Esophagus squamous epithelium (tissue), 5 donors: Measurements from ENCODE around the gene B4GALT3. TPM values are rescaled to one million over a fixed set of nuclear protein-coding genes. Genes with fewer than 3 reads are reported as not detected.

Experiments used
- DNase-seq: peaks from one replicate; lab custom pipeline; 2025; lab: John Stamatoyannopoulos, UW
- H3K27ac ChIP-seq, 4 donors: fragments of 200-600 bp; sonication (generic); one replicate each; pipeline ENCODE4 v1.5.1; 2016 to 2019; ENCODE audit warnings: mild to moderate bottlenecking in 1 of 4
- H3K27me3 ChIP-seq, 4 donors: fragments of 200-600 bp; sonication (generic); 1 replicate in 3 of 4; 2 replicates in 1 of 4; pipeline versions ENCODE4 v1.5.1 to v1.6.0; 2017 to 2021; ENCODE audit warnings: antibody characterized with exemption in 1 of 4
- H3K36me3 ChIP-seq, 3 donors: fragments of 200-600 bp; sonication (generic); one replicate each; pipeline ENCODE4 v1.5.1; 2016 to 2019
- H3K4me1 ChIP-seq, 3 donors: fragments of 200-600 bp; sonication (generic); one replicate each; pipeline ENCODE4 v1.5.1; 2017 to 2019
- H3K4me3 ChIP-seq, 4 donors: fragments of 200-600 bp; sonication (generic); 1 replicate in 3 of 4; 2 replicates in 1 of 4; pipeline ENCODE4 v1.5.1; 2016 to 2019; ENCODE audit warnings: mild to moderate bottlenecking in 2 of 4, moderate library complexity in 1 of 4
- H3K9me3 ChIP-seq, 3 donors: fragments of 200-600 bp; sonication (generic); one replicate each; pipeline ENCODE4 v1.5.1; 2016 to 2019
- CTCF ChIP-seq, 6 experiments: fragments of 450-650 bp in 4 of 6; fragments of 200-600 bp in 2 of 6; sonication (generic) in 2 of 6; IDR thresholded peaks; one replicate each; pipeline ENCODE4 v1.5.1; 2016 to 2019; ENCODE audit warnings: antibody characterized with exemption in 6 of 6, mild to moderate bottlenecking in 4 of 6, moderate library complexity in 4 of 6
- POLR2A ChIP-seq, 4 donors: fragments of 450-650 bp; IDR thresholded peaks; one replicate each; pipeline ENCODE4 v1.6.1; 2017; ENCODE audit warnings: antibody characterized with exemption in 4 of 4, mild to moderate bottlenecking in 4 of 4, moderate library complexity in 3 of 4
- WGBS, 2 donors: methylation state at CpG; one replicate each; pipeline ENCODE4 v1.1.5; 2018; 5-methylcytosine and 5-hydroxymethylcytosine counted together
- intact Hi-C: fragments of 100-400 bp; cut with DNase I; formaldehyde crosslinking; loops from one replicate; pipeline ENCODE4 v1.15.0; 2022
- total RNA-seq, 4 donors: library from RNA; depleted of rRNA; stranded (reverse); fragments of >200 nt; gene quantifications; one replicate each; pipeline ENCODE4 v1.1.0, GENCODE V29; 2016
- donor health status: DM: yes; HTN: yes; CAD: no.

Gene B4GALT3
- total RNA-seq, 4 donors from 2014 or later, result 16.1 to 29.9 (median 18.1) TPM

- 94 to 95% methylated on average over 10 to 11 of the region's 11 CpGs for WGBS, 2 donors
Measured at GRCh38 chr1:161174911-161175310, 2.4 kb downstream of the B4GALT3 start.

GRCh38 chr1:161173711-161174110, 3.6 kb downstream of the B4GALT3 start:
- TF ChIP-seq CTCF (IDR thresholded peaks at IDR 0.05) (no peak), POLR2A (IDR thresholded peaks at IDR 0.05) (no peak)
- Histone ChIP-seq H3K36me3 (peaks cover 14 to 72% (median 35%) of the 10 kb centered on the region in 3 donors), H3K4me1 (peaks cover 12 to 69% (median 28%) of the 10 kb centered on the region in 3 donors), H3K27ac (peak overlapping the region in 3 of 4 donors; percentile 54 to 66 (median 65)), H3K27me3 (no peaks in the 10 kb centered on the region), H3K4me3 (no peak overlapping the region), H3K9me3 (no peaks in the 10 kb centered on the region)
- intact Hi-C loops, result no loop called here
- no peak for DNase-seq
- WGBS, 2 donors, result 92% methylated on average over 7 to 11 of the region's 11 CpGs

More at GRCh38 chr1:161174911-161175310, 2.4 kb downstream of the B4GALT3 start:
- H3K36me3 ChIP-seq, result peaks cover 14 to 60% (median 31%) of the 10 kb centered on the region in 3 donors
- DNase-seq, result no peak
- no peak overlapping the region for H3K27ac ChIP-seq
- no peaks in the 10 kb centered on the region for H3K9me3 ChIP-seq
- intact Hi-C loops, result no loop called here
- no peak overlapping the region for H3K4me3 ChIP-seq
- H3K27me3 ChIP-seq, result no peaks in the 10 kb centered on the region
- TF ChIP-seq POLR2A (IDR thresholded peaks at IDR 0.05), result no peak
- TF ChIP-seq CTCF (IDR thresholded peaks at IDR 0.05), result no peak
- peaks cover 12 to 81% (median 28%) of the 10 kb centered on the region in 3 donors for H3K4me1 ChIP-seq

GRCh38 chr1:161172776-161173376, 4.4 kb downstream of the B4GALT3 start:
- TF ChIP-seq POLR2A (IDR thresholded peaks at IDR 0.05) (no peak), CTCF (IDR thresholded peaks at IDR 0.05) (no peak)
- no peak for DNase-seq
- Histone ChIP-seq H3K27me3 (no peaks in the 10 kb centered on the region), H3K27ac (peak overlapping the region in 3 of 4 donors; percentile 54 to 66 (median 65)), H3K9me3 (no peaks in the 10 kb centered on the region), H3K4me1 (peaks cover 15 to 66% (median 25%) of the 10 kb centered on the region in 3 donors), H3K36me3 (peaks cover 14 to 74% (median 35%) of the 10 kb centered on the region in 3 donors), H3K4me3 (no peak overlapping the region)
- intact Hi-C loops, result no loop called here
- WGBS, 2 donors, result 46 to 51% methylated on average over 4 of the region's 4 CpGs

- WGBS, 2 donors, result 30 to 50% methylated on average over 1 of the region's 1 CpG
- peaks cover 20 to 66% (median 27%) of the 10 kb centered on the region in 3 donors for H3K4me1 ChIP-seq
- intact Hi-C loops, result no loop called here
- no peaks in the 10 kb centered on the region for H3K9me3 ChIP-seq
- no peak overlapping the region for H3K4me3 ChIP-seq
- peak overlapping the region in 3 of 4 donors; percentile 22 to 65 (median 54) for H3K27ac ChIP-seq
- no peak for DNase-seq
- TF ChIP-seq CTCF (IDR thresholded peaks at IDR 0.05), result no peak
- TF ChIP-seq POLR2A (IDR thresholded peaks at IDR 0.05), result no peak
- peaks cover 14 to 74% (median 35%) of the 10 kb centered on the region in 3 donors for H3K36me3 ChIP-seq
- no peaks in the 10 kb centered on the region for H3K27me3 ChIP-seq
Measured at GRCh38 chr1:161172349-161172748, 5.0 kb downstream of the B4GALT3 start.

- no peak for DNase-seq
- H3K4me1 ChIP-seq, result peaks cover 22 to 70% (median 33%) of the 10 kb centered on the region in 3 donors
- no peaks in the 10 kb centered on the region for H3K9me3 ChIP-seq
- no peak overlapping the region for H3K4me3 ChIP-seq
- intact Hi-C loops, result no loop called here
- peak overlapping the region in 2 of 4 donors; percentile 45 to 54 for H3K27ac ChIP-seq
- TF ChIP-seq CTCF (IDR thresholded peaks at IDR 0.05), result no peak
- TF ChIP-seq POLR2A (IDR thresholded peaks at IDR 0.05), result no peak
- H3K27me3 ChIP-seq, result no peaks in the 10 kb centered on the region
- WGBS, 2 donors, result 82% methylated on average over 11 to 12 of the region's 12 CpGs
- H3K36me3 ChIP-seq, result peaks cover 14 to 74% (median 35%) of the 10 kb centered on the region in 3 donors
Measured at GRCh38 chr1:161171696-161172095, 5.6 kb downstream of the B4GALT3 start.
